ENCODE measurements around the gene CHST12. TPM values are rescaled to one million over a fixed set of nuclear protein-coding genes. Genes with fewer than 3 reads are reported as not detected.

Gene CHST12
- total and polyA plus RNA-seq, 10 of the 15 experiments (the other 5 are each of a cell fraction or from before 2014, with no cell fraction given), result 0.05 to 14.2 (median 3.3) TPM

DNA sequence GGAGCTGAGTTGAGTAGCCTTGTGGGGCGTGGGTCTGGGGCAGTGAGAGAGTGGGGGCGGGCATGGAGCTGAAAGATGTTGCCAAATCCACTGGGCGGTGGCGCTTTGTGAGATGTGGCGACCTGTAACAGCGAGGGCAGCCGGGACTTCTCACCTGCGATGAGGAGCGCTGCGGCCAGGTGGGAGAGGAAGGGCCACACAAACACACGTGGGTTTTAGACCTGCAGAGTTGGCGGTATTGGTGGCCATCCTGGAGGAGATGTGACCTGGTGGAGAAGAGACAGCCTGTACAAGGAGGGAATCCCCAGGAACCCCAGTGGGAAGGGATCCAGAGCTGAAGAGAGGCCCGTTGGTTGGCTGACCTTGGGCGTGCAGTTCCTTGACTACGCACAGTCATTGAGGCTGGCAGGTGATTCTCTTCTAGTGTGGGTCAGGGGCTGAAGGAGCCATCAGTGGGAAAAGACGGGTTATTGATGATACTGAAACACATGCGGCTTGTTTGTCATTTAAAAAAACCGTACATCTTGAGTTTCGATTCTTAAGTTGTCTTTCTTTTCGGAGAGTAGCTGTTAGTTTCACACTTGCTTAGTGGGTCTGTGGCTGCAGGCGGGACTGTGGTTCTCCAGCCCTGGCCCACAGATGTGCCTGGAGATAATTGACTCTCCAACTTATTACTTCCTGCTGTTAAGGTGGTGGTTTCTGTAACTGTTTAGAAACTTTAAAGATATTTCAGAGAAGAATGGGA, 2.4 kb downstream of the CHST12 start (continued):
- TF ChIP-seq LARP7 (IDR thresholded peaks at IDR 0.05), result peak; percentile 29; the same call in 1 of the 2 replicates
- TF ChIP-seq ZNF207 (IDR thresholded peaks at IDR 0.05; ENCODE audit: borderline replicate concordance), result no peak
- TF ChIP-seq POLR2AphosphoS2 (IDR thresholded peaks at IDR 0.05; ENCODE audit: low read depth, low read length), result no peak
- TF ChIP-seq EED (IDR thresholded peaks at IDR 0.05; ENCODE audit: low read depth), result peak; percentile 74
- peak; percentile 33; the same call in 1 of the 2 replicates for TF ChIP-seq ZBTB33 (IDR thresholded peaks at IDR 0.05)
- peak; percentile 73 for TF ChIP-seq POLR2A (IDR thresholded peaks at IDR 0.05; ENCODE audit: low read depth, low read length)
- peak; percentile 63 for TF ChIP-seq GATAD2B (conservative IDR thresholded peaks at IDR 0.05; ENCODE audit: low read depth)
- no peak for TF ChIP-seq SMAD5 (IDR thresholded peaks at IDR 0.05; ENCODE audit: low read depth)
- TF ChIP-seq RELA (IDR thresholded peaks at IDR 0.05; ENCODE audit: borderline replicate concordance, partially characterized antibody), result no peak
- TF ChIP-seq, protein P1, sequence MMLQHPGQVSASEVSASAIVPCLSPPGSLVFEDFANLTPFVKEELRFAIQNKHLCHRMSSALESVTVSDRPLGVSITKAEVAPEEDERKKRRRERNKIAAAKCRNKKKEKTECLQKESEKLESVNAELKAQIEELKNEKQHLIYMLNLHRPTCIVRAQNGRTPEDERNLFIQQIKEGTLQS (IDR thresholded peaks at IDR 0.05; ENCODE audit: borderline replicate concordance, extremely low read depth, low read depth, low read length), result no peak
- TF ChIP-seq, protein P2, sequence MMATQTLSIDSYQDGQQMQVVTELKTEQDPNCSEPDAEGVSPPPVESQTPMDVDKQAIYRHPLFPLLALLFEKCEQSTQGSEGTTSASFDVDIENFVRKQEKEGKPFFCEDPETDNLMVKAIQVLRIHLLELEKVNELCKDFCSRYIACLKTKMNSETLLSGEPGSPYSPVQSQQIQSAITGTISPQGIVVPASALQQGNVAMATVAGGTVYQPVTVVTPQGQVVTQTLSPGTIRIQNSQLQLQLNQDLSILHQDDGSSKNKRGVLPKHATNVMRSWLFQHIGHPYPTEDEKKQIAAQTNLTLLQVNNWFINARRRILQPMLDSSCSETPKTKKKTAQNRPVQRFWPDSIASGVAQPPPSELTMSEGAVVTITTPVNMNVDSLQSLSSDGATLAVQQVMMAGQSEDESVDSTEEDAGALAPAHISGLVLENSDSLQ (IDR thresholded peaks at IDR 0.05), result peak; percentile 68
- peak; percentile 21; the same call in 1 of the 2 replicates for TF ChIP-seq RAD51 (IDR thresholded peaks at IDR 0.05)
- TF ChIP-seq HDGF (IDR thresholded peaks at IDR 0.05), result 0 out of 2 replicates have a peak, but pooled peaks have one; percentile 25
- TF ChIP-seq STAT3 (IDR thresholded peaks at IDR 0.05; ENCODE audit: low read depth, low read length), result no peak
- peak; percentile 63; the same call in 1 of the 2 replicates for TF ChIP-seq TCF3 (IDR thresholded peaks at IDR 0.05; ENCODE audit: borderline replicate concordance, insufficient read depth, low read depth, low read length)
- TF ChIP-seq RB1 (IDR thresholded peaks at IDR 0.05; ENCODE audit: borderline replicate concordance), result 0 out of 2 replicates have a peak, but pooled peaks have one; percentile 25
- TF ChIP-seq POLR2AphosphoS5 (IDR thresholded peaks at IDR 0.05; ENCODE audit: low read length), result peak; percentile 66
- TF ChIP-seq RUNX3 (IDR thresholded peaks at IDR 0.05; ENCODE audit: low read length), result peak; percentile 97
- TF ChIP-seq CEBPB (IDR thresholded peaks at IDR 0.05; ENCODE audit: borderline replicate concordance in 1 of 2, low read depth in 2 of 2, low read length in 2 of 2), result no peak
- no peak for TF ChIP-seq ZNF274 (IDR thresholded peaks at IDR 0.05; ENCODE audit: insufficient read depth, insufficient read length)
- TF ChIP-seq ESRRA (IDR thresholded peaks at IDR 0.05; ENCODE audit: low read length), result no peak
- no peak for TF ChIP-seq YY1 (IDR thresholded peaks at IDR 0.05; ENCODE audit: low read depth, low read length)
- TF ChIP-seq, protein P3, sequence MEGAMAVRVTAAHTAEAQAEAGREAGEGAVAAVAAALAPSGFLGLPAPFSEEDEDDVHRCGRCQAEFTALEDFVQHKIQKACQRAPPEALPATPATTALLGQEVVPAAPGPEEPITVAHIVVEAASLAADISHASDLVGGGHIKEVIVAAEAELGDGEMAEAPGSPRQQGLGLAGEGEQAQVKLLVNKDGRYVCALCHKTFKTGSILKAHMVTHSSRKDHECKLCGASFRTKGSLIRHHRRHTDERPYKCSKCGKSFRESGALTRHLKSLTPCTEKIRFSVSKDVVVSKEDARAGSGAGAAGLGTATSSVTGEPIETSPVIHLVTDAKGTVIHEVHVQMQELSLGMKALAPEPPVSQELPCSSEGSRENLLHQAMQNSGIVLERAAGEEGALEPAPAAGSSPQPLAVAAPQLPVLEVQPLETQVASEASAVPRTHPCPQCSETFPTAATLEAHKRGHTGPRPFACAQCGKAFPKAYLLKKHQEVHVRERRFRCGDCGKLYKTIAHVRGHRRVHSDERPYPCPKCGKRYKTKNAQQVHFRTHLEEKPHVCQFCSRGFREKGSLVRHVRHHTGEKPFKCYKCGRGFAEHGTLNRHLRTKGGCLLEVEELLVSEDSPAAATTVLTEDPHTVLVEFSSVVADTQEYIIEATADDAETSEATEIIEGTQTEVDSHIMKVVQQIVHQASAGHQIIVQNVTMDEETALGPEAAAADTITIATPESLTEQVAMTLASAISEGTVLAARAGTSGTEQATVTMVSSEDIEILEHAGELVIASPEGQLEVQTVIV (IDR thresholded peaks at IDR 0.05; ENCODE audit: borderline replicate concordance, partially characterized antibody), result no peak
- TF ChIP-seq CBFB (IDR thresholded peaks at IDR 0.05; ENCODE audit: low read depth), result peak; percentile 71; the same call in 1 of the 2 replicates
- no peak for TF ChIP-seq MEF2B (IDR thresholded peaks at IDR 0.05; ENCODE audit: partially characterized antibody, poor library complexity, severe bottlenecking)

Data from GM12878 (cell line).